Thyroid gland (tissue), 4 donors: ENCODE data around the gene DENND2C. TPM values are rescaled to one million over a fixed set of nuclear protein-coding genes. Genes with fewer than 3 reads are reported as not detected.

Source experiments
- DNase-seq, 2 donors: peaks; one replicate each; pipeline ENCODE4 v3.0.0-alpha.2; 2019
- H3K27ac ChIP-seq, 3 donors: fragments of 200-600 bp; sonication (generic); 1 replicate in 2 of 3; 2 replicates in 1 of 3; pipeline ENCODE4 v1.5.1; 2016 to 2019; ENCODE audit warnings: mild to moderate bottlenecking in 1 of 3, moderate library complexity in 1 of 3
- H3K27me3 ChIP-seq: fragments of 200-600 bp; sonication (generic); one replicate; pipeline ENCODE4 v1.5.1; 2019
- H3K36me3 ChIP-seq, 2 donors: fragments of 200-600 bp; sonication (generic); one replicate each; pipeline ENCODE4 v1.5.1; 2016 to 2019
- H3K4me1 ChIP-seq, 2 donors: fragments of 200-600 bp; sonication (generic); one replicate each; pipeline ENCODE4 v1.5.1; 2017 to 2019
- H3K4me3 ChIP-seq, 3 donors: fragments of 200-600 bp; sonication (generic); replicated peaks in 1 of 3; 1 replicate in 2 of 3; 2 replicates in 1 of 3; pipeline ENCODE4 v1.5.1; 2016; ENCODE audit warnings: mild to moderate bottlenecking in 1 of 3
- H3K9me3 ChIP-seq: fragments of 200-600 bp; sonication (generic); one replicate; pipeline ENCODE4 v1.5.1; 2017
- POLR2A ChIP-seq, 2 donors: fragments of 450-650 bp; IDR thresholded peaks; one replicate each; pipeline ENCODE4 v1.6.1; 2017; ENCODE audit warnings: antibody characterized with exemption in 2 of 2, mild to moderate bottlenecking in 2 of 2, moderate library complexity in 1 of 2
- WGBS, 2 donors: methylation state at CpG; one replicate each; pipeline ENCODE4 v1.1.5; 2017; 5-methylcytosine and 5-hydroxymethylcytosine counted together
- intact Hi-C: fragments of 100-400 bp; cut with DNase I; formaldehyde crosslinking; loops from one replicate; pipeline ENCODE4 v1.15.1; 2023
- total RNA-seq, 4 donors: library from RNA; depleted of rRNA; stranded (reverse); fragments of >200 nt; gene quantifications; one replicate each; pipeline ENCODE4 v1.2.3, GENCODE V29; 2016
- TF ChIP-seq, protein P1 (sequence below), 6 experiments: fragments of 200-600 bp in 3 of 6; fragments of 450-650 bp in 3 of 6; sonication (generic) in 3 of 6; IDR thresholded peaks; one replicate each; pipeline ENCODE4 v1.5.1; 2016 to 2019; ENCODE audit warnings: antibody characterized with exemption in 6 of 6, mild to moderate bottlenecking in 2 of 6, inconsistent platforms in 1 of 6, moderate library complexity in 1 of 6

DENND2C gene
- total RNA-seq, 4 donors from 2014 or later = 2.6 to 3.9 (median 3.8) TPM

DNA sequence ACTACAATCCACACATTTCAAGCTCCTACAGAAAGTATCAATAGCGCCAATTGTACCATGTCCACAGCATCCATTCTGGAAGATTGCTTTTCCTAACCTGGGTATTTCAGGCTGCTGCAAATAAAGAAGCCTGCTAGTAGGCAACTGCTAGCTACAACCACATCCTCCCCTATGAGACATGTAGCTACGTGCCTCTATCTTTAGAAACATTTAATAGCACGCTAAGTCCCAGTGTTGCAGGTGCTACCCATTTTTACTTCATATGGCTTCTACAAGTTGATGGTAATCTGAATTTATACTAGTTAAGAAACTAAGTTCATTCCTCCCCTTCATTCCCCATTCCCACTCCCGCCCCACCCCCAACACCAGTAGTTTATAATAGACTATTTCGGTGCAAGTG lies 32.9 kb upstream of the DENND2C start:
- Histone ChIP-seq H3K4me3 (no peak overlapping the region), H3K4me1 (no peaks in the 10 kb centered on the region), H3K9me3 (no peaks in the 10 kb centered on the region), H3K27me3 (no peaks in the 10 kb centered on the region), H3K36me3 (peaks cover 5 to 16% of the 10 kb centered on the region in 2 donors), H3K27ac (no peak overlapping the region)
- DNase-seq = no peak
- no peak for TF ChIP-seq POLR2A (IDR thresholded peaks at IDR 0.05)
- TF ChIP-seq, protein P1, sequence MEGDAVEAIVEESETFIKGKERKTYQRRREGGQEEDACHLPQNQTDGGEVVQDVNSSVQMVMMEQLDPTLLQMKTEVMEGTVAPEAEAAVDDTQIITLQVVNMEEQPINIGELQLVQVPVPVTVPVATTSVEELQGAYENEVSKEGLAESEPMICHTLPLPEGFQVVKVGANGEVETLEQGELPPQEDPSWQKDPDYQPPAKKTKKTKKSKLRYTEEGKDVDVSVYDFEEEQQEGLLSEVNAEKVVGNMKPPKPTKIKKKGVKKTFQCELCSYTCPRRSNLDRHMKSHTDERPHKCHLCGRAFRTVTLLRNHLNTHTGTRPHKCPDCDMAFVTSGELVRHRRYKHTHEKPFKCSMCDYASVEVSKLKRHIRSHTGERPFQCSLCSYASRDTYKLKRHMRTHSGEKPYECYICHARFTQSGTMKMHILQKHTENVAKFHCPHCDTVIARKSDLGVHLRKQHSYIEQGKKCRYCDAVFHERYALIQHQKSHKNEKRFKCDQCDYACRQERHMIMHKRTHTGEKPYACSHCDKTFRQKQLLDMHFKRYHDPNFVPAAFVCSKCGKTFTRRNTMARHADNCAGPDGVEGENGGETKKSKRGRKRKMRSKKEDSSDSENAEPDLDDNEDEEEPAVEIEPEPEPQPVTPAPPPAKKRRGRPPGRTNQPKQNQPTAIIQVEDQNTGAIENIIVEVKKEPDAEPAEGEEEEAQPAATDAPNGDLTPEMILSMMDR (IDR thresholded peaks at IDR 0.05) = no peak
- intact Hi-C loops = no loop called here
- 91 to 93% methylated on average over 5 of the region's 5 CpGs for WGBS, 2 donors

DNA sequence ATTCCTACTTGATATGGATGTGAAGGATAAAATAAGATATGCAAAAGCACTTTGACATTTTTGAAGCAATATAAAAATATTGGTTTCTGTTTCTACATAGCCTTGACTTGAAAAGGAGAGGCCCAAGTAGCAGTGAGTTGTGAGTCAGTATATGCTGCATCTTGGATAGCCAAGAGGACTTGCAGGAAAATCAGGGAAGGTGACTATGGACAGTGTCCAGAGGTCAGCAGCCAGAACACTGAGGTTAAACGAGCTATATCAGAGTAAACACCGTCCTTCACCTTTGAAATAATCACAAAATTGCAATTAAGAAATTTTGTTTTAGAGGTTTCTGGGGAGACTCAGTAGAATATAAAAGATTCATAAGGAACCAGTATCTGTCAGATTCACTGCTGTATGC lies 32.1 kb upstream of the DENND2C start:
- intact Hi-C loops = no loop called here
- TF ChIP-seq POLR2A (IDR thresholded peaks at IDR 0.05) = no peak
- TF ChIP-seq, protein P1 (IDR thresholded peaks at IDR 0.05) = no peak
- no peaks in the 10 kb centered on the region for H3K4me1 ChIP-seq
- 64 to 73% methylated on average over 2 of the region's 2 CpGs for WGBS, 2 donors
- no peaks in the 10 kb centered on the region for H3K27me3 ChIP-seq
- H3K4me3 ChIP-seq = no peak overlapping the region
- H3K36me3 ChIP-seq = peaks cover 0 to 8% of the 10 kb centered on the region in 2 donors
- H3K27ac ChIP-seq = no peak overlapping the region
- no peak for DNase-seq
- no peaks in the 10 kb centered on the region for H3K9me3 ChIP-seq

DNA sequence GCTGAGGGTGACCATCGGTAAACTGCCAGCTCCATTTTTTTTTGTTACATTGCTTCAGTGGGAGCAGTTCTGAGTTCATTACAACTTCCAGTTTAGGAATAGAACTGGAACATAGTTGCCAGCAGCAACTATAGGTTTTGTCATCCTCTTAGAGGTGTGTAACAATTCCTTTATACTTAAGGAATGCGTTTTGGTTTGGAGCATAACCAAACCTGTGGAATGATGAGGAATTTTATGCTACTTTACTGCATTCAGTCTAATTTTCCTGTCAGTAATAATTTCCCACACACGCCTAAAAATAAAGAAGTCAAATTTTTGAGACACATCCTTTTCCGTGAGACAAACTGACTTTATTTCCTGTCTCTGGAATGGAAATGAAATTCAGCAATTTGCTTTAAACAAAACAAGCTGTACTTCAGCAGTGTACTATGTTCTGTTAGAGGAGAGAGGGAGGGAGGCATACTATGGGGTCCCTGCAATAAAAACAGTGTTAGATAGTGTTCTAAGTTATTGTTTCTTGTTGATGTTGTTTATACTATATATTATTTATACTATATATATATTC lies 30.3 kb upstream of the DENND2C start:
- Histone ChIP-seq H3K4me1 (no peaks in the 10 kb centered on the region), H3K4me3 (no peak overlapping the region), H3K27ac (no peak overlapping the region), H3K9me3 (no peaks in the 10 kb centered on the region), H3K27me3 (no peaks in the 10 kb centered on the region), H3K36me3 (no peaks in the 10 kb centered on the region)
- 42 to 54% methylated on average over 4 of the region's 4 CpGs for WGBS, 2 donors
- no peak for DNase-seq
- intact Hi-C loops = no loop called here
- no peak for TF ChIP-seq POLR2A (IDR thresholded peaks at IDR 0.05)
- TF ChIP-seq, protein P1 (IDR thresholded peaks at IDR 0.05) = no peak

DNA sequence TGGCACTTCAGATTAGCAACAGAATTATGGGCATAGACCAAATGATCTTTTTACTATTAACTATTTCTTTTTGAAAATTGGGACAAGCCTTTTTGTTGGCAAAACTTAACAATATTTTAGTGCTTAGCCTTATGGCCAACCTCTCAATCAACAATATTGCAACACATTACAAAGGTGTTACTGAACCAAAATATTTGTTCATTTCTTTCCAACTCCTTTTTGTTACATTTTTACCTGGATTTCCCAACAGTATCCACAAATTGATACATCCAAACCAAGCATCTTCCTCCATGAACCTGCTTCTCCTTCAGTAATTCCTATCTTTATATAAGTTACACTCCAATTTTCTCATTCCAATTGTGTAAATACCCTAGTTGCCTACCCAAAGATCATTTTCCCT lies 27.0 kb upstream of the DENND2C start:
- H3K27ac ChIP-seq = no peak overlapping the region
- no peaks in the 10 kb centered on the region for H3K36me3 ChIP-seq
- no peak for TF ChIP-seq POLR2A (IDR thresholded peaks at IDR 0.05)
- TF ChIP-seq, protein P1 (IDR thresholded peaks at IDR 0.05) = no peak
- H3K27me3 ChIP-seq = no peaks in the 10 kb centered on the region
- no peak overlapping the region for H3K4me3 ChIP-seq
- no peaks in the 10 kb centered on the region for H3K4me1 ChIP-seq
- no peaks in the 10 kb centered on the region for H3K9me3 ChIP-seq
- intact Hi-C loops = no loop called here
- DNase-seq = no peak

DNA sequence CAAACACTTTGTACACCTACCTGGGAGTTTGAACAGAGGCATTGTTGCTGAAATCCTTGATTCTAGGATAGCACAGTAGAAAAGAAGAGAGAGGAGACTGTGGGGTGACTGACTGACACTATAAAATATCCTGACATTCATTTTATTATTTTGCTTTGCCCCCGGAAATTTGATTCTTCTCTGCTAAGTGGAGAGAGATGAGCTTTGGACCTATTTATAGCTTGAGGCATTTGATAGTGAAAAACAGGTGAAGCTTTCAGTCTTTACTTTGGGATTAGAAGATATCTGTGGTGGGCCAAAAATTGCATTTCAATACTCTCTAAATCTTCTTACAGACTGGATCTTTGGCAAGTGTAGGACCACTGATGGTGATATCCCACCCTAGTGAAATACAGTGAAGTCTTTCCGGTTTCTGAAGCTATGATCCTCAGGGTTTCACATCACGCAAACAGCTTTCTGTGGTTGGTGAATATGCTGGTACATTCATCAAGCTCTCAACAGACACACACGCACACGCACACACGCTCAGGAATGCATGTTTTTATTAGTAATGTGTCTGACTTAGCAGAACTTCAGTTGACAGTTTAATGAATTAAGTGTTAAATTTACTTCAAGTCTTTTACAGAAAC lies 25.7 kb upstream of the DENND2C start, which contains the start of gene AMPD1:
TSS of gene AMPD1 (minus strand) at position 117 of the 629 bp plus-strand sequence. CDS start at position 42, 75 bp downstream.
- no peaks in the 10 kb centered on the region for H3K4me1 ChIP-seq
- no peaks in the 10 kb centered on the region for H3K27me3 ChIP-seq
- WGBS, 2 donors = 67 to 75% methylated on average over 6 of the region's 6 CpGs
- no peaks in the 10 kb centered on the region for H3K9me3 ChIP-seq
- intact Hi-C loops = no loop called here
- DNase-seq = no peak
- no peak for TF ChIP-seq POLR2A (IDR thresholded peaks at IDR 0.05)
- TF ChIP-seq, protein P1 (IDR thresholded peaks at IDR 0.05) = no peak
- H3K27ac ChIP-seq = no peak within 1 kb of the TSS
- no peaks in the 10 kb centered on the region for H3K36me3 ChIP-seq
- no peak within 1 kb of the TSS for H3K4me3 ChIP-seq
